H1 (cell line): ENCODE measurements around the gene AGXT2. TPM values are rescaled to one million over a fixed set of nuclear protein-coding genes. Genes with fewer than 3 reads are reported as not detected.

Experiments used
- CTCF ChIA-PET: fragments of 300-600 bp; sonication (Branson Sonifier 250); formaldehyde crosslinking; loops from one replicate; lab custom pipeline; 2021; ENCODE audit not compliant: partially characterized antibody; lab: Charles Lee
- POLR2A ChIA-PET: fragments of 300-600 bp; sonication (Branson Sonifier 250); formaldehyde crosslinking; loops from one replicate; lab custom pipeline; 2021; ENCODE audit warnings: inconsistent platforms; ENCODE audit not compliant: partially characterized antibody; lab: Charles Lee
- DNase-seq, 2 experiments: peaks; one replicate each; pipeline versions ENCODE4 v3.0.0 to v3.0.0-alpha.2; 2010 to 2022; ENCODE audit warnings: low spot score in 2 of 2, low read depth in 1 of 2, mixed read lengths in 1 of 2
- FAIRE-seq: peaks from 2 replicates; lab custom pipeline; 2011; peaks lifted over from hg19 to GRCh38; lab: Jason Lieb, UNC
- H2AFZ ChIP-seq: 2 replicates; pipeline ENCODE4 v1.8.1; 2012; ENCODE audit warnings: low read length, inconsistent platforms
- H2AK5ac ChIP-seq: 2 replicates; pipeline ENCODE4 v1.6.1; 2013; ENCODE audit warnings: low read depth, low read length
- H2BK120ac ChIP-seq: replicated peaks from 2 replicates; pipeline ENCODE3; 2013; ENCODE audit warnings: low read depth, low read length, inconsistent platforms
- H2BK12ac ChIP-seq: 2 replicates; pipeline ENCODE4 v1.6.1; 2013; ENCODE audit warnings: low read depth, low read length
- H2BK15ac ChIP-seq: 2 replicates; pipeline ENCODE4 v1.6.1; 2013; ENCODE audit warnings: low read length
- H2BK20ac ChIP-seq: 2 replicates; pipeline ENCODE4 v1.6.1; 2013; ENCODE audit warnings: low read length
- H2BK5ac ChIP-seq: 2 replicates; pipeline ENCODE4 v1.6.1; 2013; ENCODE audit warnings: low read depth, low read length
- H3K14ac ChIP-seq: 2 replicates; pipeline ENCODE4 v1.6.1; 2013; ENCODE audit warnings: inconsistent platforms; ENCODE audit not compliant: insufficient read length
- H3K18ac ChIP-seq: 2 replicates; pipeline ENCODE4 v1.6.1; 2013; ENCODE audit warnings: low read length; ENCODE audit errors: extremely low read depth
- H3K23ac ChIP-seq: 2 replicates; pipeline ENCODE4 v1.6.1; 2013; ENCODE audit warnings: inconsistent platforms; ENCODE audit not compliant: insufficient read length
- H3K23me2 ChIP-seq: 2 replicates; pipeline ENCODE4 v1.6.1; 2013; ENCODE audit warnings: low read depth, low read length
- H3K27ac ChIP-seq: 2 replicates; pipeline ENCODE4 v1.6.1; 2011; ENCODE audit warnings: low read depth, low read length, inconsistent platforms
- H3K27me3 ChIP-seq, 4 experiments: replicated peaks in 1 of 4; 1 replicate in 1 of 4; 2 replicates in 3 of 4; pipeline versions ENCODE4 v1.6.1 to v1.8.1; 2011 to 2013; ENCODE audit warnings: low read length in 3 of 4, mild to moderate bottlenecking in 3 of 4, inconsistent platforms in 2 of 4, mixed read lengths in 2 of 4, moderate library complexity in 1 of 4; ENCODE audit not compliant: control insufficient read depth in 3 of 4, insufficient read depth in 3 of 4; ENCODE audit errors: extremely low read depth in 1 of 4
- H3K36me3 ChIP-seq, 4 experiments: 2 replicates each; pipeline versions ENCODE4 v1.6.1 to v1.8.1; 2011 to 2013; ENCODE audit warnings: mild to moderate bottlenecking in 4 of 4, low read length in 3 of 4, moderate library complexity in 2 of 4, control low read depth in 1 of 4, inconsistent platforms in 1 of 4; ENCODE audit not compliant: insufficient read depth in 4 of 4, control insufficient read depth in 2 of 4
- H3K4ac ChIP-seq: replicated peaks from 2 replicates; pipeline ENCODE3; 2013; ENCODE audit warnings: low read length, low read depth, mixed read lengths, inconsistent platforms; ENCODE audit not compliant: insufficient read length
- H3K4me1 ChIP-seq, 4 experiments: replicated peaks in 1 of 4; 1 replicate in 1 of 4; 2 replicates in 3 of 4; pipeline versions ENCODE4 v1.6.1 to v1.8.1; 2011 to 2013; ENCODE audit warnings: low read length in 3 of 4, inconsistent platforms in 2 of 4, mixed read lengths in 1 of 4; ENCODE audit not compliant: insufficient read depth in 4 of 4, control insufficient read depth in 3 of 4
- H3K4me2 ChIP-seq, 2 experiments: 2 replicates each; pipeline versions ENCODE4 v1.6.1 to v1.8.1; 2011 to 2013; ENCODE audit warnings: low read depth in 2 of 2, low read length in 2 of 2, control low read depth in 1 of 2, inconsistent platforms in 1 of 2, mild to moderate bottlenecking in 1 of 2; ENCODE audit not compliant: insufficient read depth in 1 of 2
- H3K4me3 ChIP-seq, 4 experiments: fragments of 200-600, 300-600 bp in 1 of 4; sonication (generic), shearing (Covaris generic), sonication (Bioruptor Twin) in 1 of 4; 2 replicates each; pipeline versions ENCODE4 v1.5.1 to v1.8.1; 2011 to 2016; ENCODE audit warnings: low read length in 4 of 4, low read depth in 3 of 4, control low read depth in 2 of 4, inconsistent platforms in 2 of 4, mild to moderate bottlenecking in 2 of 4, mixed read lengths in 1 of 4, moderate library complexity in 1 of 4; ENCODE audit not compliant: insufficient read depth in 2 of 4; ENCODE audit errors: extremely low read depth in 1 of 4
- H3K56ac ChIP-seq: replicated peaks from 2 replicates; pipeline ENCODE3; 2013; ENCODE audit warnings: low read depth, mild to moderate bottlenecking, mixed read lengths, low read length, inconsistent platforms; ENCODE audit not compliant: insufficient read length
- H3K79me1 ChIP-seq: 2 replicates; pipeline ENCODE4 v1.6.1; 2013; ENCODE audit warnings: low read depth, low read length, control low read depth
- H3K79me2 ChIP-seq, 2 experiments: 2 replicates each; pipeline versions ENCODE4 v1.6.1 to v1.8.1; 2012 to 2013; ENCODE audit warnings: low read length in 2 of 2, mild to moderate bottlenecking in 2 of 2, inconsistent platforms in 1 of 2; ENCODE audit not compliant: insufficient read depth in 2 of 2, control insufficient read depth in 1 of 2
- H3K9ac ChIP-seq, 4 experiments: replicated peaks in 1 of 4; 1 replicate in 1 of 4; 2 replicates in 3 of 4; pipeline versions ENCODE4 v1.6.1 to v1.8.1; 2011 to 2013; ENCODE audit warnings: low read depth in 3 of 4, low read length in 3 of 4, control low read depth in 2 of 4, mild to moderate bottlenecking in 2 of 4, moderate library complexity in 2 of 4, inconsistent platforms in 1 of 4; ENCODE audit errors: extremely low read depth in 1 of 4
- H3K9me3 ChIP-seq, 2 experiments: 2 replicates each; pipeline versions ENCODE4 v1.6.1 to v1.8.1; 2012 to 2013; ENCODE audit warnings: mild to moderate bottlenecking in 2 of 2, moderate library complexity in 2 of 2, control low read depth in 1 of 2, inconsistent platforms in 1 of 2, low read depth in 1 of 2, low read length in 1 of 2, mixed read lengths in 1 of 2; ENCODE audit not compliant: insufficient read depth in 2 of 2
- H4K20me1 ChIP-seq, 2 experiments: replicated peaks in 1 of 2; 2 replicates each; pipeline versions ENCODE3 to v1.8.1; 2011 to 2013; ENCODE audit warnings: inconsistent platforms in 2 of 2, low read length in 2 of 2, mild to moderate bottlenecking in 1 of 2; ENCODE audit not compliant: insufficient read depth in 2 of 2, control insufficient read depth in 1 of 2
- H4K5ac ChIP-seq: 2 replicates; pipeline ENCODE4 v1.6.1; 2013; ENCODE audit warnings: low read length, low read depth, mixed read lengths, inconsistent platforms; ENCODE audit not compliant: insufficient read length
- H4K8ac ChIP-seq: 2 replicates; pipeline ENCODE4 v1.8.0; 2013; ENCODE audit warnings: mild to moderate bottlenecking, moderate library complexity, low read length, inconsistent platforms; ENCODE audit not compliant: insufficient read depth; ENCODE audit errors: extremely low read depth
- H4K91ac ChIP-seq: replicated peaks from 2 replicates; pipeline ENCODE3; 2013; ENCODE audit warnings: low read length, mixed read lengths, inconsistent platforms; ENCODE audit not compliant: insufficient read length
- JUND ChIP-seq: IDR thresholded peaks from 2 replicates; pipeline ENCODE4 v1.6.1; 2011; ENCODE audit warnings: mild to moderate bottlenecking, improper control_type of control experiment, low read length
- PHF8 ChIP-seq: fragments of 200-600 bp; sonication (generic); conservative IDR thresholded peaks from 2 replicates; pipeline ENCODE4 v1.7.1; 2012; ENCODE audit warnings: low read depth, mild to moderate bottlenecking, inconsistent platforms, low read length, moderate library complexity
- RBBP5 ChIP-seq: IDR thresholded peaks from 2 replicates; pipeline ENCODE4 v1.7.1; 2012; ENCODE audit warnings: low read depth, mild to moderate bottlenecking, inconsistent platforms, low read length, moderate library complexity, borderline replicate concordance
- RXRA ChIP-seq: IDR thresholded peaks from 2 replicates; pipeline ENCODE4 v1.6.1; 2011; ENCODE audit warnings: low read depth, mild to moderate bottlenecking, low read length, moderate library complexity; ENCODE audit not compliant: insufficient read depth
- SAP30 ChIP-seq: fragments of 300-600 bp; sonication (generic); IDR thresholded peaks from 2 replicates; pipeline ENCODE4 v1.7.1; 2012; ENCODE audit warnings: low read length, moderate library complexity, mild to moderate bottlenecking, inconsistent platforms; ENCODE audit not compliant: insufficient read depth, insufficient replicate concordance
- SP2 ChIP-seq: IDR thresholded peaks from 2 replicates; pipeline ENCODE4 v1.6.1; 2012; ENCODE audit warnings: mild to moderate bottlenecking, low read length, inconsistent platforms
- SP4 ChIP-seq: IDR thresholded peaks from 2 replicates; pipeline ENCODE4 v1.6.1; 2012; ENCODE audit warnings: low read length, inconsistent platforms
- YY1 ChIP-seq: IDR thresholded peaks from 2 replicates; pipeline ENCODE4 v1.6.1; 2011; ENCODE audit warnings: low read depth, mild to moderate bottlenecking, low read length
- WGBS, 2 experiments: shearing (Covaris generic) in 1 of 2; methylation state at CpG; one replicate each; pipeline versions ENCODE4 v1.1.6 to v1.1.7; 2013 to 2015; ENCODE audit warnings: low lambda C conversion rate in 2 of 2, mixed read lengths in 2 of 2, inconsistent platforms in 1 of 2, low coverage in 1 of 2, missing lambda C conversion rate in 1 of 2; ENCODE audit not compliant: insufficient replicate concordance in 2 of 2, insufficient coverage in 1 of 2, insufficient read length in 1 of 2; ENCODE audit errors: extremely low coverage in 1 of 2, missing lambda C conversion rate in 1 of 2; 5-methylcytosine and 5-hydroxymethylcytosine counted together
- polyA plus RNA-seq, 7 experiments: library from polyadenylated mRNA; depleted of rRNA in 3 of 7; stranded (reverse) in 5 of 7; unstranded in 2 of 7; fragments of >200 nt in 5 of 7; fragments of 200-250 nt in 2 of 7; gene quantifications; 1 replicate in 5 of 7; 2 replicates in 1 of 7; 4 replicates in 1 of 7; pipeline versions ENCODE4 v1.2.1 to v1.2.3, GENCODE V29; 2011 to 2013; ENCODE audit warnings: missing spikeins in 2 of 7, mixed read lengths in 2 of 7
- total RNA-seq: library from RNA; stranded (reverse); fragmentation: NEBNext Ultra II Directional; extraction: Animal tissue kit (Norgen Biotek cat#: 25700); gene quantifications from 2 replicates; pipeline ENCODE4 v1.2.1, GENCODE V29; 2021

AGXT2 gene
- total and polyA plus RNA-seq, 2 of the 8 experiments (the other 6 are each of a cell fraction or from before 2014, with no cell fraction given), result not detected

- Histone ChIP-seq H3K4me3 (no peak overlapping the region), H3K56ac (no peak overlapping the region), H3K79me2 (no peaks in the 10 kb centered on the region), H2BK5ac (no peak overlapping the region), H3K9ac (no peak overlapping the region), H4K91ac (no peak overlapping the region), H3K79me1 (no peaks in the 10 kb centered on the region), H4K20me1 (no peaks in the 10 kb centered on the region), H3K14ac (no peak overlapping the region), H2AK5ac (no peak overlapping the region), H2BK120ac (no peak overlapping the region), H3K27me3 (no peaks in the 10 kb centered on the region), H2BK20ac (no peak overlapping the region), H3K9me3 (no peaks in the 10 kb centered on the region), H3K4ac (no peak overlapping the region), H3K4me1 (peaks cover 0 to 4% (median 0%) of the 10 kb centered on the region in 4 experiments; a peak in 1 of 7 replicates), H3K4me2 (no peak overlapping the region), H2AFZ (no peak overlapping the region), H4K8ac (no peak overlapping the region), H2BK15ac (no peak overlapping the region), H4K5ac (no peak overlapping the region), H3K23me2 (no peaks in the 10 kb centered on the region), H2BK12ac (no peak overlapping the region), H3K18ac (no peak overlapping the region), H3K23ac (no peak overlapping the region), H3K27ac (no peak overlapping the region), H3K36me3 (no peaks in the 10 kb centered on the region)
- DNase-seq, result no peak
- ChIA-PET POLR2A (no interaction called here), CTCF (interaction anchor here (0.7 to 3.4 kb wide), 10 partner anchors 8 to 197 kb away, joined by 3 to 69 read pairs (median 4); no protein-coding TSS in a partner anchor)
- FAIRE-seq, result no peak
- 62% methylated on average over 3 of the region's 3 CpGs; no CpG with 5 or more reads in 1 of the 2 experiments for WGBS, 2 experiments
- TF ChIP-seq RBBP5, result no peak
- TF ChIP-seq PHF8, result no peak
- no peak for TF ChIP-seq SAP30
- TF ChIP-seq SP2, result no peak
- no peak for TF ChIP-seq SP4
- no peak for TF ChIP-seq JUND
- no peak for TF ChIP-seq RXRA
- no peak for TF ChIP-seq YY1
These were observed 45.9 kb downstream of the AGXT2 start for GRCh38 chr5:35001842-35002241.
